Epithelial cell of alveolus of lung (primary cell): ENCODE measurements around the gene KLHDC1. TPM values are rescaled to one million over a fixed set of nuclear protein-coding genes. Genes with fewer than 3 reads are reported as not detected.

Experiments used
- total RNA-seq: library from RNA; depleted of rRNA; stranded (reverse); fragments of >200 nt; gene quantifications from 2 replicates; pipeline ENCODE4 v1.2.1, GENCODE V29; 2015

The KLHDC1 gene, protein sequence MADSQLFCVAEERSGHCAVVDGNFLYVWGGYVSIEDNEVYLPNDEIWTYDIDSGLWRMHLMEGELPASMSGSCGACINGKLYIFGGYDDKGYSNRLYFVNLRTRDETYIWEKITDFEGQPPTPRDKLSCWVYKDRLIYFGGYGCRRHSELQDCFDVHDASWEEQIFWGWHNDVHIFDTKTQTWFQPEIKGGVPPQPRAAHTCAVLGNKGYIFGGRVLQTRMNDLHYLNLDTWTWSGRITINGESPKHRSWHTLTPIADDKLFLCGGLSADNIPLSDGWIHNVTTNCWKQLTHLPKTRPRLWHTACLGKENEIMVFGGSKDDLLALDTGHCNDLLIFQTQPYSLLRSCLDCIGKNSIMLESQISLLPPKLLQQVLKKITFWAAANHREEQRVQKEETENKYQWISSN
- 0.65 and 2.2 TPM in 2 replicates for total RNA-seq

DNA sequence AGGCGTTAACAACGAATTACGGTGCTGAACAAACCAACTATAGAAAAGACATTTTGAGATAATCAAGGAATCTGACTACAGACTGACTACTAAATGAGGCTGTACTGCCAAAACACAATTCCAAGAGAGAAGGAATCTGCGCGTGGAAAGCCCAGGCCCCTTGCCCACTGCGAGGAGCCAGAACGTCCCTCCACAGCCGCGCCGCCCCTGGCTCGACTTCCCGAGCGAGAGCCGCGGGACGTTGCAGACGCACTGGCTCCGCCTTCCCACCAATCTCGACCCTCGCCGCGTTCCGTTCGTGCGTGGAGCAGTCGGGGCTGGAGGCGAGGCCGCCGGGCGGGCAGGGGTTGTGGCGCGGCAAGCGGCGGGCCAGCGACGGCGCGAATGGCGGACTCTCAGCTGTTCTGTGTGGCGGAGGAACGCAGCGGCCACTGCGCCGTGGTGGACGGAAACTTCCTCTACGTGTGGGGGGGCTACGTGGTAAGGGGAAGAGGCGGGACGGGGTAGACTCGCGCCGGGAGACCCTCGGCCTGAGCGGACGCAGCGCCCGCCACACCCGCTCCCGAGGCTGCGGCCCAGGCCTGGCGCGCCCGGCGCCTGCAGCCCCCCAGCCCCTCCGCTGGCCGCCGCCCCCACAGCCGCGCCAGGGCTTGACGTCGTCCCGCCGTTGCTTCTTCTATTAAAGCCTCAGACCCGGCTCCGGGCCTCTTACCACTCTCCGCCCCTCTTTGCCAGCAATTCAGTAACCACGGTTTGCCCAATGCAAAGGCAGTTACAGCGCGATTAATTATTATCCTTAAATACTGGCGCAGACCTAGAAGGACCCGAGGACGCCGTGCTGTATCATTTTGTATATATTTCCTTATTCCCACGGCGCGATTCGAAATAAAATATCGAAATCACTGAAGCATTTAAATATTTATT, at the start of gene KLHDC1:
Gene KLHDC1, plus strand, starts transcription at position 310 of the 924 bp plus-strand sequence. Its CDS starts 75 bp downstream, at position 385.

DNA sequence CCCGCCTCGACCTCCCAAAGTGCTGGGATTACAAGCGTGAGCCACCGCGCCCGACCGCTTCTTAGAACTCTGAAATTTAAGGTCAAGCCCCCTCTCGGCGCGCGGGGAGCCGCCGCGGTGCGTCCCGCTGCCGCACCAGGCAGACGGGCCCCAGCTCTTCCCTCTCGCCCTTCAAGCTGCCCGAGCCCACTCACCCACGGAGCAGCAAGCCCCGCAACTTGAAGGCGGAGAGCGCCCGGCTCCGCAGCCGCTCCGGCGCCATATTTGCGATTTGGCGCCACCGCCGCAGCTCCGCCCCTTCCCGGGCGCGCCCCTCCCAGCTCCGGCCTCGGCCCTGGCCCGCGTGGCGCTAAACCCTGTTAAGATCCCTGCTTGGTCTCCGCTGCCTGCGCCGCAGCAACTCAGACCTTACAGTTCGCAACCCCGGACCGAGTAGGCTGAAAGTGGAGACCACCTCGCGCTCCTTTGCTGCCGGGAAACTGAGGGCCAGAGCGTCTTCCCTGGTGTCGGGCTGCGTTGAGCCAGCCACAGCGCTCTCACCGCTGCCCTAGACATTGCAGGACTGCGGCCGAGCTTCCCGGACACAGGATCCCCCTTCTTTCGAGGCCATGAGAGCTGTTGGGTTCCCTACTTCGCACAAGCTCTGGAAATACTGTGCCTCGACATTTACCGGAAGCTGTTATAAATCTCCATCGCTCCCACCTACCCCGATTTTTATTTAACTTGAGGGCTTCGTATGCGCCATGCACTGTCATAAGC, 4.8 kb upstream of the KLHDC1 start, which contains the start of gene POLE2:
Gene POLE2, minus strand, starts transcription at position 273 of the 759 bp plus-strand sequence. Its CDS starts 11 bp downstream, at position 262.

DNA sequence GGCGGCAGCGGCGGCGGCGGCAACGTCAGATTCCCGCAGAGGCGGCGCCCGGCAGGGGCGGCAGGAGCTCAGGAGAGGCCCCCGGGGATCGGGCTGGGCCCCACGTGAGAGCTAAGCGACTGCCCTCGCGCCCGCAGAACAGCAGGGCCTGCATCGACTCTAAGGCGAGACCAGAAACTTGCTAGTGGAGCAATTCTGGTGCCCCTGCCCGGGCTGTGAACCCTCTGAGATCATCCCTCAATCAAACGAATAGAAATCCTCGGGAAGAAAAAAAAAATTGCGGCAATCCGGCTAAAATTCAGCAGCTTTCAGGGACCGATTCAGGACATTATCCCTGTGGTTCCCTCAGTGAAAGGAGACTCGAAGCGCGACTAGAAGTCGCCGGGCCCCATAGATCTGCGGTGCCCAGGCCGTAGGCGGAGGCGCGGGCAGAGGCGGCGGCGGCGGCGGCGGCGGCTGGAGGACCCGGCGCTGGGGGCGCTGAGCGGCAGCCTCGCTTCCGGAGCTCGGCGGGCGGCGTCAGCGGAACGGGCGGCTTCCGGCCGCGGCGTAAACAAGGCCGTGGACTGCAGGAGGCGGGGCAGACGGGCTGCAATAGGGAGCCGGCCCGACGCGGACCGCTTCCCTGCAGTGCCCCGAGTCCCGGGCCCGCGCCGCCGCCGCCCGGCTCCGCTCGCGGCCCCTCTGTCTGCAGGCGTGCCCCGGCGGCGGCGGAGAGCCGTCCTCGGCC, 74.8 kb downstream of the KLHDC1 start, which contains the start of gene KLHDC2:
Gene KLHDC2, plus strand, starts transcription at position 583 of the 730 bp plus-strand sequence. CDS start 316 bp downstream, outside the sequence.

Other genes starting within 250 kb of the KLHDC1 start
- gene RPS29, start 106.7 kb upstream of the KLHDC1 start, total RNA-seq, result 8,490 and 21,435 TPM in 2 replicates
- 12.5 and 20.6 TPM in 2 replicates for gene LRR1, start 94.2 kb upstream of the KLHDC1 start, total RNA-seq
- 205 and 208 TPM in 2 replicates for gene RPL36AL, start 72.5 kb upstream of the KLHDC1 start, total RNA-seq
- 33.8 and 78.5 TPM in 2 replicates for gene MGAT2, start 72.3 kb upstream of the KLHDC1 start, total RNA-seq
- gene DNAAF2, start 57.9 kb upstream of the KLHDC1 start, total RNA-seq, result 5.5 and 10.6 TPM in 2 replicates
- gene POLE2, start 4.9 kb upstream of the KLHDC1 start, total RNA-seq, result 3.9 and 25.7 TPM in 2 replicates
- gene KLHDC2, start 75.0 kb downstream of the KLHDC1 start, total RNA-seq, result 34.3 and 42.9 TPM in 2 replicates
- gene NEMF, start 159.7 kb downstream of the KLHDC1 start, total RNA-seq, result 15.9 and 23.5 TPM in 2 replicates
- gene ARF6, start 200.0 kb downstream of the KLHDC1 start, total RNA-seq, result 61.6 and 64.6 TPM in 2 replicates